Neuronal stem cell (in vitro differentiated cells): ENCODE results near the gene PAQR7.

Experiments
- DNase-seq: peaks from one replicate; pipeline ENCODE4 v3.0.0-alpha.2; 2013; ENCODE audit warnings: low spot score
- H2AFZ ChIP-seq: one replicate; pipeline ENCODE4 v1.6.1; 2013; ENCODE audit warnings: mild to moderate bottlenecking, low read length, inconsistent platforms
- H2AK5ac ChIP-seq: 2 replicates; pipeline ENCODE4 v1.6.1; 2013; ENCODE audit warnings: low read depth, mild to moderate bottlenecking, inconsistent platforms, low read length, moderate library complexity, mixed read lengths
- H2BK120ac ChIP-seq: 2 replicates; pipeline ENCODE4 v1.6.1; 2013; ENCODE audit warnings: low read depth, mild to moderate bottlenecking, inconsistent platforms, low read length, moderate library complexity, mixed read lengths
- H2BK12ac ChIP-seq: one replicate; pipeline ENCODE4 v1.6.1; 2013; ENCODE audit warnings: low read length, inconsistent platforms
- H2BK15ac ChIP-seq: 2 replicates; pipeline ENCODE4 v1.6.1; 2013; ENCODE audit warnings: mild to moderate bottlenecking, low read length, inconsistent platforms, mixed read lengths
- H2BK5ac ChIP-seq: one replicate; pipeline ENCODE4 v1.6.1; 2013; ENCODE audit warnings: inconsistent platforms, mild to moderate bottlenecking, low read length, moderate library complexity
- H3K14ac ChIP-seq: one replicate; pipeline ENCODE4 v1.6.1; 2013; ENCODE audit warnings: low read length, inconsistent platforms
- H3K18ac ChIP-seq: 2 replicates; pipeline ENCODE4 v1.6.1; 2013; ENCODE audit warnings: low read length, inconsistent platforms
- H3K23ac ChIP-seq: 2 replicates; pipeline ENCODE4 v1.6.1; 2013; ENCODE audit warnings: low read depth, mild to moderate bottlenecking, mixed read lengths, low read length, inconsistent platforms; ENCODE audit not compliant: poor library complexity
- H3K27ac ChIP-seq: replicated peaks from 3 replicates; pipeline ENCODE4 v1.5.1; 2013; ENCODE audit warnings: low read length, inconsistent platforms
- H3K27me3 ChIP-seq, 3 experiments: 2 replicates each; pipeline ENCODE4 v1.6.1; 2013; ENCODE audit warnings: low read length in 3 of 3, mild to moderate bottlenecking in 2 of 3, inconsistent platforms in 1 of 3, low read depth in 1 of 3, mixed read lengths in 1 of 3, moderate library complexity in 1 of 3; ENCODE audit not compliant: control insufficient read depth in 3 of 3, insufficient read depth in 3 of 3
- H3K36me3 ChIP-seq, 2 donors: replicated peaks in 1 of 2; 2 replicates each; pipeline ENCODE4 v1.6.1; 2013; ENCODE audit warnings: low read length in 2 of 2; ENCODE audit not compliant: control insufficient read depth in 2 of 2, insufficient read depth in 2 of 2
- H3K4ac ChIP-seq: 2 replicates; pipeline ENCODE4 v1.6.1; 2013; ENCODE audit warnings: inconsistent platforms, mild to moderate bottlenecking, low read length, moderate library complexity
- H3K4me1 ChIP-seq, 2 donors: 1 replicate in 1 of 2; 2 replicates in 1 of 2; pipeline ENCODE4 v1.6.1; 2013; ENCODE audit warnings: low read length in 2 of 2, low read depth in 1 of 2; ENCODE audit not compliant: control insufficient read depth in 2 of 2, insufficient read depth in 1 of 2
- H3K4me2 ChIP-seq: one replicate; pipeline ENCODE4 v1.6.1; 2013; ENCODE audit warnings: mild to moderate bottlenecking, low read length, inconsistent platforms; ENCODE audit not compliant: insufficient read depth, poor library complexity, severe bottlenecking
- H3K4me3 ChIP-seq, 2 donors: 2 replicates each; pipeline ENCODE4 v1.5.1; 2013; ENCODE audit warnings: low read length in 2 of 2, mild to moderate bottlenecking in 2 of 2, inconsistent platforms in 1 of 2, moderate library complexity in 1 of 2
- H3K79me1 ChIP-seq: one replicate; pipeline ENCODE4 v1.6.1; 2013; ENCODE audit warnings: low read depth, mild to moderate bottlenecking, inconsistent platforms, low read length, moderate library complexity
- H3K9ac ChIP-seq: one replicate; pipeline ENCODE4 v1.6.1; 2013; ENCODE audit warnings: mild to moderate bottlenecking, low read depth, low read length, inconsistent platforms; ENCODE audit not compliant: poor library complexity
- H3K9me3 ChIP-seq, 2 donors: replicated peaks in 1 of 2; 2 replicates each; pipeline versions ENCODE3 to v1.6.1; 2013; ENCODE audit warnings: low read length in 2 of 2, mild to moderate bottlenecking in 2 of 2, inconsistent platforms in 1 of 2, low read depth in 1 of 2, mixed read lengths in 1 of 2, moderate library complexity in 1 of 2; ENCODE audit not compliant: control insufficient read depth in 2 of 2, insufficient read depth in 1 of 2
- H4K8ac ChIP-seq: one replicate; pipeline ENCODE4 v1.6.1; 2013; ENCODE audit warnings: low read depth, mild to moderate bottlenecking, inconsistent platforms, low read length, moderate library complexity
- H4K91ac ChIP-seq: one replicate; pipeline ENCODE4 v1.6.1; 2013; ENCODE audit warnings: low read length, low read depth, mild to moderate bottlenecking, inconsistent platforms; ENCODE audit not compliant: poor library complexity
- WGBS, 2 donors: extraction: QIAGEN DNeasy Blood & Tissue Kit; methylation state at CpG; one replicate each; pipeline ENCODE4 v1.1.7; 2013; ENCODE audit warnings: missing lambda C conversion rate in 2 of 2, mixed read lengths in 1 of 2; ENCODE audit not compliant: insufficient read length in 2 of 2, insufficient replicate concordance in 1 of 2; ENCODE audit errors: extremely low coverage in 2 of 2; 5-methylcytosine and 5-hydroxymethylcytosine counted together

The PAQR7 gene

GRCh38 chr1:25814549-25815087 lies 60.9 kb downstream of the PAQR7 start:
- Histone ChIP-seq H3K18ac (no peak overlapping the region), H3K27ac (no peak overlapping the region), H2AK5ac (no peak overlapping the region), H3K9ac (no peak overlapping the region), H3K9me3 (no peaks in the 10 kb centered on the region), H2BK12ac (no peak overlapping the region), H3K14ac (no peak overlapping the region), H2BK15ac (no peak overlapping the region), H3K27me3 (no peaks in the 10 kb centered on the region), H3K4ac (no peak overlapping the region), H4K91ac (no peak overlapping the region), H3K23ac (no peak overlapping the region), H3K4me1 (peaks cover 6 to 10% of the 10 kb centered on the region in 2 donors), H2AFZ (no peak overlapping the region), H3K36me3 (peaks cover 37 to 71% of the 10 kb centered on the region in 2 donors), H3K79me1 (peaks cover 7% of the 10 kb centered on the region), H2BK5ac (no peak overlapping the region), H2BK120ac (no peak overlapping the region), H4K8ac (no peak overlapping the region), H3K4me3 (no peak overlapping the region), H3K4me2 (no peak overlapping the region)
- no CpG with 5 or more reads among the region's 7 CpGs for WGBS, 2 donors
- DNase-seq: no peak

- no peak overlapping the region for H3K18ac ChIP-seq
- no peak for DNase-seq
- H3K27ac ChIP-seq: no peak overlapping the region
- H3K4me1 ChIP-seq: peaks cover 4 to 7% of the 10 kb centered on the region in 2 donors
- H3K79me1 ChIP-seq: peaks cover 10% of the 10 kb centered on the region
- H3K4ac ChIP-seq: no peak overlapping the region
- no peak overlapping the region for H4K8ac ChIP-seq
- H3K36me3 ChIP-seq: peaks cover 42 to 78% of the 10 kb centered on the region in 2 donors
- H2BK120ac ChIP-seq: no peak overlapping the region
- H4K91ac ChIP-seq: no peak overlapping the region
- no peaks in the 10 kb centered on the region for H3K9me3 ChIP-seq
- H2BK5ac ChIP-seq: no peak overlapping the region
- WGBS, 2 donors: no CpG with 5 or more reads among the region's 24 CpGs
- no peak overlapping the region for H2BK15ac ChIP-seq
- H3K27me3 ChIP-seq: no peaks in the 10 kb centered on the region
- H3K4me3 ChIP-seq: no peak overlapping the region
- H3K23ac ChIP-seq: peak overlapping the region; percentile 9
- H2AK5ac ChIP-seq: no peak overlapping the region
- no peak overlapping the region for H3K4me2 ChIP-seq
- H3K14ac ChIP-seq: no peak overlapping the region
- H2BK12ac ChIP-seq: no peak overlapping the region
- no peak overlapping the region for H2AFZ ChIP-seq
- no peak overlapping the region for H3K9ac ChIP-seq
Observed at GRCh38 chr1:25813734-25814471, 61.6 kb downstream of the PAQR7 start.

- DNase-seq: no peak
- H3K23ac ChIP-seq: peak overlapping the region; percentile 25
- peaks cover 1 to 2% of the 10 kb centered on the region in 2 donors for H3K4me1 ChIP-seq
- H3K79me1 ChIP-seq: peaks cover 10% of the 10 kb centered on the region
- no peak overlapping the region for H2BK5ac ChIP-seq
- H3K27ac ChIP-seq: no peak overlapping the region
- no peaks in the 10 kb centered on the region for H3K9me3 ChIP-seq
- H3K14ac ChIP-seq: no peak overlapping the region
- no CpG with 5 or more reads among the region's 11 CpGs for WGBS, 2 donors
- H2AK5ac ChIP-seq: no peak overlapping the region
- no peak overlapping the region for H2AFZ ChIP-seq
- H2BK12ac ChIP-seq: no peak overlapping the region
- H4K91ac ChIP-seq: no peak overlapping the region
- H3K36me3 ChIP-seq: peaks cover 44 to 85% of the 10 kb centered on the region in 2 donors
- H2BK15ac ChIP-seq: no peak overlapping the region
- H3K9ac ChIP-seq: no peak overlapping the region
- no peak overlapping the region for H3K18ac ChIP-seq
- H2BK120ac ChIP-seq: no peak overlapping the region
- H3K4me3 ChIP-seq: no peak overlapping the region
- H3K4ac ChIP-seq: no peak overlapping the region
- no peaks in the 10 kb centered on the region for H3K27me3 ChIP-seq
- H4K8ac ChIP-seq: no peak overlapping the region
- H3K4me2 ChIP-seq: no peak overlapping the region
Observed at GRCh38 chr1:25813071-25813733, 62.3 kb downstream of the PAQR7 start.
